Measurements from ENCODE around the gene GKN1. TPM values are rescaled to one million over a fixed set of nuclear protein-coding genes. Genes with fewer than 3 reads are reported as not detected.

Gene GKN1
- total and polyA plus RNA-seq, 2 donors (not counting 1 experiment from before 2014, with no cell fraction given), result not detected

GRCh38 chr2:68987021-68987503, 12.6 kb downstream of the GKN1 start:
- Histone ChIP-seq H3K4me2 (ENCODE audit: extremely low read depth, insufficient read depth, low read length) (no peak overlapping the region), H2AFZ (ENCODE audit: low read length) (no peak overlapping the region), H3K79me2 (ENCODE audit: control insufficient read depth, insufficient read depth, low read length) (no peaks in the 10 kb centered on the region), H3K36me3 (ENCODE audit: control insufficient read depth, insufficient read depth, low read length) (no peaks in the 10 kb centered on the region), H3K9me3 (ENCODE audit: control insufficient read depth, insufficient read depth, low read depth, low read length) (no peaks in the 10 kb centered on the region), H3K27me3 (ENCODE audit: control insufficient read depth, insufficient read depth, low read length) (peaks cover 4% of the 10 kb centered on the region), H4K20me1 (ENCODE audit: control insufficient read depth, extremely low read depth, insufficient read depth, low read length) (no peaks in the 10 kb centered on the region), H3K4me3 (replicated peaks in 1 of 4; ENCODE audit: control extremely low read depth in 1 of 4, insufficient read depth in 1 of 4, low read depth in 3 of 4, low read length in 4 of 4) (no peak overlapping the region), H3K9ac (ENCODE audit: insufficient read depth, low read length) (no peak overlapping the region), H3K4me1 (ENCODE audit: control insufficient read depth, extremely low read depth, insufficient read depth, low read length) (no peaks in the 10 kb centered on the region), H3K27ac (ENCODE audit: insufficient read depth, low read length) (no peak overlapping the region)
- TF ChIP-seq, protein P1, sequence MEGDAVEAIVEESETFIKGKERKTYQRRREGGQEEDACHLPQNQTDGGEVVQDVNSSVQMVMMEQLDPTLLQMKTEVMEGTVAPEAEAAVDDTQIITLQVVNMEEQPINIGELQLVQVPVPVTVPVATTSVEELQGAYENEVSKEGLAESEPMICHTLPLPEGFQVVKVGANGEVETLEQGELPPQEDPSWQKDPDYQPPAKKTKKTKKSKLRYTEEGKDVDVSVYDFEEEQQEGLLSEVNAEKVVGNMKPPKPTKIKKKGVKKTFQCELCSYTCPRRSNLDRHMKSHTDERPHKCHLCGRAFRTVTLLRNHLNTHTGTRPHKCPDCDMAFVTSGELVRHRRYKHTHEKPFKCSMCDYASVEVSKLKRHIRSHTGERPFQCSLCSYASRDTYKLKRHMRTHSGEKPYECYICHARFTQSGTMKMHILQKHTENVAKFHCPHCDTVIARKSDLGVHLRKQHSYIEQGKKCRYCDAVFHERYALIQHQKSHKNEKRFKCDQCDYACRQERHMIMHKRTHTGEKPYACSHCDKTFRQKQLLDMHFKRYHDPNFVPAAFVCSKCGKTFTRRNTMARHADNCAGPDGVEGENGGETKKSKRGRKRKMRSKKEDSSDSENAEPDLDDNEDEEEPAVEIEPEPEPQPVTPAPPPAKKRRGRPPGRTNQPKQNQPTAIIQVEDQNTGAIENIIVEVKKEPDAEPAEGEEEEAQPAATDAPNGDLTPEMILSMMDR (conservative IDR thresholded peaks at IDR 0.05 in 1 of 2, IDR thresholded peaks at IDR 0.05 in 1 of 2; ENCODE audit: low read depth in 1 of 2, low read length in 2 of 2), result no peak
- DNase-seq (ENCODE audit: low read depth in 2 of 2), result no peak

GRCh38 chr2:68989035-68989434, 14.6 kb downstream of the GKN1 start:
- H3K79me2 ChIP-seq (ENCODE audit: control insufficient read depth, insufficient read depth, low read length), result no peaks in the 10 kb centered on the region
- DNase-seq (ENCODE audit: low read depth in 2 of 2), result no peak
- no peaks in the 10 kb centered on the region for H4K20me1 ChIP-seq (ENCODE audit: control insufficient read depth, extremely low read depth, insufficient read depth, low read length)
- peaks cover 7% of the 10 kb centered on the region for H3K27me3 ChIP-seq (ENCODE audit: control insufficient read depth, insufficient read depth, low read length)
- no peak overlapping the region for H3K4me3 ChIP-seq (replicated peaks in 1 of 4; ENCODE audit: control extremely low read depth in 1 of 4, insufficient read depth in 1 of 4, low read depth in 3 of 4, low read length in 4 of 4)
- no peaks in the 10 kb centered on the region for H3K36me3 ChIP-seq (ENCODE audit: control insufficient read depth, insufficient read depth, low read length)
- H3K27ac ChIP-seq (ENCODE audit: insufficient read depth, low read length), result no peak overlapping the region
- H3K4me2 ChIP-seq (ENCODE audit: extremely low read depth, insufficient read depth, low read length), result no peak overlapping the region
- no peaks in the 10 kb centered on the region for H3K4me1 ChIP-seq (ENCODE audit: control insufficient read depth, extremely low read depth, insufficient read depth, low read length)
- H2AFZ ChIP-seq (ENCODE audit: low read length), result no peak overlapping the region
- no peak for TF ChIP-seq EZH2 (IDR thresholded peaks at IDR 0.05; ENCODE audit: low read length, missing control alignments)
- TF ChIP-seq, protein P1 (conservative IDR thresholded peaks at IDR 0.05 in 1 of 2, IDR thresholded peaks at IDR 0.05 in 1 of 2; ENCODE audit: low read depth in 1 of 2, low read length in 2 of 2), result no peak
- no peak overlapping the region for H3K9ac ChIP-seq (ENCODE audit: insufficient read depth, low read length)
- H3K9me3 ChIP-seq (ENCODE audit: control insufficient read depth, insufficient read depth, low read depth, low read length), result no peaks in the 10 kb centered on the region

DNA sequence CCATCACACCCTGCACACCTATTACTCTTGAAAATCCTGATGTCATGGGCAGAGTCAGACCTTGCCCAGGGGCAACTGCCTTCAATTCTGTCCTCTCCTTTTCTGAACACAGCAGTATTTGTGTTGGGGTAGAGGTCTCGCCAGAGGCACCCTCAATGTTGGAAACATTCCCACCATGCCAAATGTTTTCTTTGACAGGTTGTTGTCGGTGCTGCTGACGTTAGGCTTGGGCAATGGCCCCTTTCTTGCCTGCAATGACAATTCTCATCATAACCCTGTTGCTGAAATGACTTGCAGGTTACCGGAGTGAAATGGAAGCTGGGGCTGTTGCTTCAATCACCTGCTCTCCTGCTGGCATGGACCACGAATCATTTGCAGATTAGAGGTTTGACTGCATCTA, 17.9 kb downstream of the GKN1 start:
- H3K9ac ChIP-seq (ENCODE audit: insufficient read depth, low read length), result no peak overlapping the region
- TF ChIP-seq, protein P1 (conservative IDR thresholded peaks at IDR 0.05 in 1 of 2, IDR thresholded peaks at IDR 0.05 in 1 of 2; ENCODE audit: low read depth in 1 of 2, low read length in 2 of 2), result no peak
- TF ChIP-seq EZH2 (IDR thresholded peaks at IDR 0.05; ENCODE audit: low read length, missing control alignments), result no peak
- H4K20me1 ChIP-seq (ENCODE audit: control insufficient read depth, extremely low read depth, insufficient read depth, low read length), result no peaks in the 10 kb centered on the region
- no peak overlapping the region for H3K4me2 ChIP-seq (ENCODE audit: extremely low read depth, insufficient read depth, low read length)
- H3K9me3 ChIP-seq (ENCODE audit: control insufficient read depth, insufficient read depth, low read depth, low read length), result no peaks in the 10 kb centered on the region
- H3K4me1 ChIP-seq (ENCODE audit: control insufficient read depth, extremely low read depth, insufficient read depth, low read length), result no peaks in the 10 kb centered on the region
- DNase-seq (ENCODE audit: low read depth in 2 of 2), result no peak
- H2AFZ ChIP-seq (ENCODE audit: low read length), result no peak overlapping the region
- H3K36me3 ChIP-seq (ENCODE audit: control insufficient read depth, insufficient read depth, low read length), result no peaks in the 10 kb centered on the region
- H3K27me3 ChIP-seq (ENCODE audit: control insufficient read depth, insufficient read depth, low read length), result peaks cover 7% of the 10 kb centered on the region
- H3K4me3 ChIP-seq (replicated peaks in 1 of 4; ENCODE audit: control extremely low read depth in 1 of 4, insufficient read depth in 1 of 4, low read depth in 3 of 4, low read length in 4 of 4), result no peak overlapping the region
- no peaks in the 10 kb centered on the region for H3K79me2 ChIP-seq (ENCODE audit: control insufficient read depth, insufficient read depth, low read length)
- no peak overlapping the region for H3K27ac ChIP-seq (ENCODE audit: insufficient read depth, low read length)

Data from fibroblast of lung (primary cell).